HG03139 (cell line): ENCODE measurements around the gene DAG1.

Experiments
- ATAC-seq: cut with Tn5 transposase; IDR thresholded peaks from one replicate; pipeline ENCODE4 v1.9.1; 2021; ENCODE audit not compliant: unreplicated experiment

The DAG1 gene

GRCh38 chr3:49512781-49513355, 42.8 kb downstream of the DAG1 start:
- no peak for ATAC-seq

- ATAC-seq: no peak
Observed at GRCh38 chr3:49513494-49514124, 43.5 kb downstream of the DAG1 start.

GRCh38 chr3:49518016-49518415, 47.9 kb downstream of the DAG1 start:
- ATAC-seq: no peak

GRCh38 chr3:49518441-49518840, 48.4 kb downstream of the DAG1 start:
- ATAC-seq: no peak

- no peak for ATAC-seq
Observed at GRCh38 chr3:49519296-49519695, 49.2 kb downstream of the DAG1 start.

- ATAC-seq: no peak
Observed at GRCh38 chr3:49519916-49520385, 49.9 kb downstream of the DAG1 start.

- no peak for ATAC-seq
Observed at GRCh38 chr3:49523756-49524747, 54.0 kb downstream of the DAG1 start.

- ATAC-seq: no peak
Observed at GRCh38 chr3:49529567-49529966, 59.5 kb downstream of the DAG1 start.

- no peak for ATAC-seq
Observed at GRCh38 chr3:49530231-49530630, 60.2 kb downstream of the DAG1 start.

GRCh38 chr3:49530701-49531100, 60.6 kb downstream of the DAG1 start:
- no peak for ATAC-seq

- no peak for ATAC-seq
Observed at GRCh38 chr3:49531218-49531617, 61.2 kb downstream of the DAG1 start.

- ATAC-seq: no peak
Observed at GRCh38 chr3:49531715-49532114, 61.6 kb downstream of the DAG1 start.

- no peak for ATAC-seq
Observed at GRCh38 chr3:49533031-49533430, 63.0 kb downstream of the DAG1 start.

GRCh38 chr3:49533786-49534519, 63.9 kb downstream of the DAG1 start:
- ATAC-seq: no peak

GRCh38 chr3:49534581-49535441, 64.7 kb downstream of the DAG1 start:
- ATAC-seq: no peak

GRCh38 chr3:49535971-49536874, 66.2 kb downstream of the DAG1 start:
- no peak for ATAC-seq

- no peak for ATAC-seq
Observed at GRCh38 chr3:49536875-49537533, 66.9 kb downstream of the DAG1 start.
